HG03442 (cell line): ENCODE results near the gene PMS2.
"Not testable (repeated sequence)": the region's sequence is repeated elsewhere in the genome, so short reads cannot be mapped to it uniquely, and the experiment has no call there.

Experiments
- ATAC-seq: cut with Tn5 transposase; IDR thresholded peaks from one replicate; pipeline ENCODE4 v1.9.1; 2021; ENCODE audit warnings: mild to moderate bottlenecking, moderate library complexity; ENCODE audit not compliant: unreplicated experiment

Gene PMS2

GRCh38 chr7:5930290-5930689, 78.6 kb downstream of the PMS2 start:
- ATAC-seq: not testable (repeated sequence)

GRCh38 chr7:5926263-5926870, 82.5 kb downstream of the PMS2 start:
- ATAC-seq: not testable (repeated sequence)

GRCh38 chr7:5924630-5925029, 84.2 kb downstream of the PMS2 start:
- not testable (repeated sequence) for ATAC-seq

- ATAC-seq: not testable (repeated sequence)
These were observed 84.7 kb downstream of the PMS2 start for GRCh38 chr7:5924180-5924579.
